C4-2B (cell line): ENCODE measurements around the gene RAB42.

ENCODE experiments used
- ZFX ChIP-seq: fragments of 450-650 bp; IDR thresholded peaks from 2 replicates; pipeline ENCODE4 v1.6.1; 2017
- TF ChIP-seq, protein P1 (sequence below): fragments of 450-650 bp; conservative IDR thresholded peaks from 2 replicates; pipeline ENCODE4 v1.5.1; 2017; ENCODE audit warnings: mild to moderate bottlenecking

DNA sequence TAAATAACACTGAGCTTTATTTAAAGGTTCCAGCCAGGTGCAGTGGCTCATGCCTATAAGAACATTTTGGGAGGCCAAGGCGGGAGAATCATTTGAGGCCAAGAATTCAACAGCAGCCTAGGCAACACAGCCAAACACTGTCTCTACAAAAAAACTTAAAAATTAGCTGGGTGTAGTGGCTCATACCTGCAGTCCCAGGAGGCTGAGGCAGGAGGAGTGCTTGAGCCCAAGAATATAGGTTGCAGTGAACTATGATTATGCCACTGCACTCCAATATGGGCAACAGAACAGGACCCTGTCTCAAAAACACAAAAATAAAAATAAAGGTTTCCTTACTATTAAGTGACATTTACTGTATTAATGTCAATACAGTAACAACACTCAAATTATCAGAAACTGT lies 48.7 kb downstream of the RAB42 start:
- TF ChIP-seq, protein P1, sequence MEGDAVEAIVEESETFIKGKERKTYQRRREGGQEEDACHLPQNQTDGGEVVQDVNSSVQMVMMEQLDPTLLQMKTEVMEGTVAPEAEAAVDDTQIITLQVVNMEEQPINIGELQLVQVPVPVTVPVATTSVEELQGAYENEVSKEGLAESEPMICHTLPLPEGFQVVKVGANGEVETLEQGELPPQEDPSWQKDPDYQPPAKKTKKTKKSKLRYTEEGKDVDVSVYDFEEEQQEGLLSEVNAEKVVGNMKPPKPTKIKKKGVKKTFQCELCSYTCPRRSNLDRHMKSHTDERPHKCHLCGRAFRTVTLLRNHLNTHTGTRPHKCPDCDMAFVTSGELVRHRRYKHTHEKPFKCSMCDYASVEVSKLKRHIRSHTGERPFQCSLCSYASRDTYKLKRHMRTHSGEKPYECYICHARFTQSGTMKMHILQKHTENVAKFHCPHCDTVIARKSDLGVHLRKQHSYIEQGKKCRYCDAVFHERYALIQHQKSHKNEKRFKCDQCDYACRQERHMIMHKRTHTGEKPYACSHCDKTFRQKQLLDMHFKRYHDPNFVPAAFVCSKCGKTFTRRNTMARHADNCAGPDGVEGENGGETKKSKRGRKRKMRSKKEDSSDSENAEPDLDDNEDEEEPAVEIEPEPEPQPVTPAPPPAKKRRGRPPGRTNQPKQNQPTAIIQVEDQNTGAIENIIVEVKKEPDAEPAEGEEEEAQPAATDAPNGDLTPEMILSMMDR: no peak; the same call in 1 of the 2 replicates
- no peak for TF ChIP-seq ZFX
